ENCODE data around the gene SCRG1.

SCRG1 gene

GRCh38 chr4:173411106-173411693 lies 12.3 kb upstream of the SCRG1 start:
- H3K36me3 ChIP-seq (ENCODE audit: control insufficient read depth, insufficient read depth, low read length), result no peaks in the 10 kb centered on the region
- no peak overlapping the region for H3K4me3 ChIP-seq (ENCODE audit: extremely low read depth, insufficient read depth, low read length, poor library complexity, severe bottlenecking)
- no peaks in the 10 kb centered on the region for H3K4me1 ChIP-seq (ENCODE audit: control insufficient read depth, insufficient read depth, low read length, poor library complexity, severe bottlenecking)
- 86% methylated on average over 2 of the region's 4 CpGs for WGBS, 2 experiments (ENCODE audit: insufficient coverage in 2 of 2)
- H3K27ac ChIP-seq (ENCODE audit: low read depth, low read length, severe bottlenecking), result no peak overlapping the region
- no peaks in the 10 kb centered on the region for H3K9me3 ChIP-seq (ENCODE audit: control insufficient read depth, low read length)

- Histone ChIP-seq H3K4me1 (ENCODE audit: control insufficient read depth, insufficient read depth, low read length, poor library complexity, severe bottlenecking) (no peaks in the 10 kb centered on the region), H3K4me3 (ENCODE audit: extremely low read depth, insufficient read depth, low read length, poor library complexity, severe bottlenecking) (no peak overlapping the region), H3K9me3 (ENCODE audit: control insufficient read depth, low read length) (no peaks in the 10 kb centered on the region), H3K36me3 (ENCODE audit: control insufficient read depth, insufficient read depth, low read length) (no peaks in the 10 kb centered on the region), H3K27ac (ENCODE audit: low read depth, low read length, severe bottlenecking) (no peak overlapping the region)
- WGBS, 2 experiments (ENCODE audit: insufficient coverage in 2 of 2), result 50% methylated on average over 2 of the region's 2 CpGs
These were observed 11.2 kb upstream of the SCRG1 start for GRCh38 chr4:173410079-173410478.

- Histone ChIP-seq H3K4me3 (ENCODE audit: extremely low read depth, insufficient read depth, low read length, poor library complexity, severe bottlenecking) (no peak overlapping the region), H3K4me1 (ENCODE audit: control insufficient read depth, insufficient read depth, low read length, poor library complexity, severe bottlenecking) (no peaks in the 10 kb centered on the region), H3K9me3 (ENCODE audit: control insufficient read depth, low read length) (no peaks in the 10 kb centered on the region), H3K36me3 (ENCODE audit: control insufficient read depth, insufficient read depth, low read length) (no peaks in the 10 kb centered on the region), H3K27ac (ENCODE audit: low read depth, low read length, severe bottlenecking) (no peak overlapping the region)
- WGBS, 2 experiments (ENCODE audit: insufficient coverage in 2 of 2), result 75 to 100% methylated on average over 1 of the region's 4 CpGs
These were observed 7.1 kb upstream of the SCRG1 start for GRCh38 chr4:173405840-173406606.

GRCh38 chr4:173404296-173404865 lies 5.5 kb upstream of the SCRG1 start:
- Histone ChIP-seq H3K27ac (ENCODE audit: low read depth, low read length, severe bottlenecking) (no peak overlapping the region), H3K4me3 (ENCODE audit: extremely low read depth, insufficient read depth, low read length, poor library complexity, severe bottlenecking) (no peak overlapping the region), H3K36me3 (ENCODE audit: control insufficient read depth, insufficient read depth, low read length) (no peaks in the 10 kb centered on the region), H3K9me3 (ENCODE audit: control insufficient read depth, low read length) (no peaks in the 10 kb centered on the region), H3K4me1 (ENCODE audit: control insufficient read depth, insufficient read depth, low read length, poor library complexity, severe bottlenecking) (no peaks in the 10 kb centered on the region)
- WGBS, 2 experiments (ENCODE audit: insufficient coverage in 2 of 2), result 92 to 94% methylated on average over 2 of the region's 3 CpGs

- no peaks in the 10 kb centered on the region for H3K4me1 ChIP-seq (ENCODE audit: control insufficient read depth, insufficient read depth, low read length, poor library complexity, severe bottlenecking)
- 93 to 96% methylated on average over 2 of the region's 2 CpGs for WGBS, 2 experiments (ENCODE audit: insufficient coverage in 2 of 2)
- H3K36me3 ChIP-seq (ENCODE audit: control insufficient read depth, insufficient read depth, low read length), result no peaks in the 10 kb centered on the region
- no peak overlapping the region for H3K27ac ChIP-seq (ENCODE audit: low read depth, low read length, severe bottlenecking)
- H3K4me3 ChIP-seq (ENCODE audit: extremely low read depth, insufficient read depth, low read length, poor library complexity, severe bottlenecking), result no peak overlapping the region
- no peaks in the 10 kb centered on the region for H3K9me3 ChIP-seq (ENCODE audit: control insufficient read depth, low read length)
These were observed 4.1 kb upstream of the SCRG1 start for GRCh38 chr4:173403051-173403450.

GRCh38 chr4:173401063-173401462 lies 2.1 kb upstream of the SCRG1 start:
- no peaks in the 10 kb centered on the region for H3K4me1 ChIP-seq (ENCODE audit: control insufficient read depth, insufficient read depth, low read length, poor library complexity, severe bottlenecking)
- no peak overlapping the region for H3K4me3 ChIP-seq (ENCODE audit: extremely low read depth, insufficient read depth, low read length, poor library complexity, severe bottlenecking)
- H3K36me3 ChIP-seq (ENCODE audit: control insufficient read depth, insufficient read depth, low read length), result no peaks in the 10 kb centered on the region
- no peaks in the 10 kb centered on the region for H3K9me3 ChIP-seq (ENCODE audit: control insufficient read depth, low read length)
- H3K27ac ChIP-seq (ENCODE audit: low read depth, low read length, severe bottlenecking), result no peak overlapping the region
- WGBS, 2 experiments (ENCODE audit: insufficient coverage in 2 of 2), result 77% methylated on average over 2 of the region's 4 CpGs

- Histone ChIP-seq H3K27ac (ENCODE audit: low read depth, low read length, severe bottlenecking) (no peak overlapping the region), H3K36me3 (ENCODE audit: control insufficient read depth, insufficient read depth, low read length) (no peaks in the 10 kb centered on the region), H3K9me3 (ENCODE audit: control insufficient read depth, low read length) (no peaks in the 10 kb centered on the region), H3K4me3 (ENCODE audit: extremely low read depth, insufficient read depth, low read length, poor library complexity, severe bottlenecking) (no peak overlapping the region), H3K4me1 (ENCODE audit: control insufficient read depth, insufficient read depth, low read length, poor library complexity, severe bottlenecking) (no peaks in the 10 kb centered on the region)
These were observed 696 bp downstream of the SCRG1 start for GRCh38 chr4:173398220-173398619.

- Histone ChIP-seq H3K9me3 (ENCODE audit: control insufficient read depth, low read length) (no peaks in the 10 kb centered on the region), H3K4me3 (ENCODE audit: extremely low read depth, insufficient read depth, low read length, poor library complexity, severe bottlenecking) (no peak overlapping the region), H3K4me1 (ENCODE audit: control insufficient read depth, insufficient read depth, low read length, poor library complexity, severe bottlenecking) (no peaks in the 10 kb centered on the region), H3K27ac (ENCODE audit: low read depth, low read length, severe bottlenecking) (no peak overlapping the region), H3K36me3 (ENCODE audit: control insufficient read depth, insufficient read depth, low read length) (no peaks in the 10 kb centered on the region)
- 83 to 100% methylated on average over 1 of the region's 1 CpG for WGBS, 2 experiments (ENCODE audit: insufficient coverage in 2 of 2)
These were observed 1.3 kb downstream of the SCRG1 start for GRCh38 chr4:173397604-173398003.

- no peaks in the 10 kb centered on the region for H3K9me3 ChIP-seq (ENCODE audit: control insufficient read depth, low read length)
- H3K4me3 ChIP-seq (ENCODE audit: extremely low read depth, insufficient read depth, low read length, poor library complexity, severe bottlenecking), result no peak overlapping the region
- no peaks in the 10 kb centered on the region for H3K4me1 ChIP-seq (ENCODE audit: control insufficient read depth, insufficient read depth, low read length, poor library complexity, severe bottlenecking)
- no peak overlapping the region for H3K27ac ChIP-seq (ENCODE audit: low read depth, low read length, severe bottlenecking)
- no CpG with 5 or more reads among the region's 1 CpG for WGBS, 2 experiments (ENCODE audit: insufficient coverage in 2 of 2)
- H3K36me3 ChIP-seq (ENCODE audit: control insufficient read depth, insufficient read depth, low read length), result no peaks in the 10 kb centered on the region
These were observed 7.2 kb downstream of the SCRG1 start for GRCh38 chr4:173391701-173392100.

GRCh38 chr4:173386751-173387150 lies 12.2 kb downstream of the SCRG1 start:
- no peak overlapping the region for H3K4me3 ChIP-seq (ENCODE audit: extremely low read depth, insufficient read depth, low read length, poor library complexity, severe bottlenecking)
- no peaks in the 10 kb centered on the region for H3K36me3 ChIP-seq (ENCODE audit: control insufficient read depth, insufficient read depth, low read length)
- no peak overlapping the region for H3K27ac ChIP-seq (ENCODE audit: low read depth, low read length, severe bottlenecking)
- H3K4me1 ChIP-seq (ENCODE audit: control insufficient read depth, insufficient read depth, low read length, poor library complexity, severe bottlenecking), result no peaks in the 10 kb centered on the region
- H3K9me3 ChIP-seq (ENCODE audit: control insufficient read depth, low read length), result no peaks in the 10 kb centered on the region

GRCh38 chr4:173382349-173382748 lies 16.6 kb downstream of the SCRG1 start:
- Histone ChIP-seq H3K36me3 (ENCODE audit: control insufficient read depth, insufficient read depth, low read length) (peaks cover 3% of the 10 kb centered on the region), H3K27ac (ENCODE audit: low read depth, low read length, severe bottlenecking) (no peak overlapping the region), H3K9me3 (ENCODE audit: control insufficient read depth, low read length) (no peaks in the 10 kb centered on the region), H3K4me3 (ENCODE audit: extremely low read depth, insufficient read depth, low read length, poor library complexity, severe bottlenecking) (no peak overlapping the region), H3K4me1 (ENCODE audit: control insufficient read depth, insufficient read depth, low read length, poor library complexity, severe bottlenecking) (no peaks in the 10 kb centered on the region)
- WGBS, 2 experiments (ENCODE audit: insufficient coverage in 2 of 2), result no CpG with 5 or more reads among the region's 4 CpGs

Measured in mesodermal cell (in vitro differentiated cells).